Measurements from ENCODE around the gene OGFR. TPM values are rescaled to one million over a fixed set of nuclear protein-coding genes. Genes with fewer than 3 reads are reported as not detected.

Gene OGFR
- total RNA-seq, 1 experiment from 2014 or later, result 47.3 TPM

GRCh38 chr20:62855120-62855519 is 50.5 kb downstream of the OGFR start:
- peaks cover 13% of the 10 kb centered on the region for H3K36me3 ChIP-seq (ENCODE audit: control insufficient read depth, insufficient read depth, low read length)
- peaks cover 11% of the 10 kb centered on the region for H3K4me1 ChIP-seq (ENCODE audit: control insufficient read depth, insufficient read depth, low read length)
- intact Hi-C loops (cut with micrococcal nuclease; ENCODE audit: unreplicated experiment), result no loop called here
- H3K27ac ChIP-seq (ENCODE audit: low read length), result no peak overlapping the region
- no TSS peak for BruUV-seq (replicated peaks)
- ATAC-seq (no peak), DNase-seq (ENCODE audit: low read depth, low spot score) (no peak)
- ChIA-PET POLR2A (no interaction called here), CTCF (no interaction called here)
- TF ChIP-seq SIN3A (IDR thresholded peaks at IDR 0.05; ENCODE audit: borderline replicate concordance, insufficient read depth, low read depth, low read length), result no peak
- TF ChIP-seq CTCF (IDR thresholded peaks at IDR 0.05), result no peak
- no peak for TF ChIP-seq TCF7L2 (IDR thresholded peaks at IDR 0.05; ENCODE audit: low read depth, low read length)
- TF ChIP-seq POLR2AphosphoS5 (IDR thresholded peaks at IDR 0.05; ENCODE audit: low read depth, low read length), result no peak
- TF ChIP-seq REST (IDR thresholded peaks at IDR 0.05; ENCODE audit: insufficient read depth in 1 of 2, low read depth in 2 of 2, low read length in 1 of 2), result no peak
- H3K4me3 ChIP-seq (ENCODE audit: low read depth in 2 of 2, low read length in 2 of 2), result no peak overlapping the region
- no peaks in the 10 kb centered on the region for H3K9me3 ChIP-seq (ENCODE audit: control insufficient read depth, insufficient read depth, low read depth, low read length)
- in situ Hi-C loops (cut with HindIII; ENCODE audit: low pct_unique_long_range_greater_than_20kb, low sequenced_read_pairs), result no loop called here
- no peaks in the 10 kb centered on the region for H3K27me3 ChIP-seq (ENCODE audit: control insufficient read depth, insufficient read depth, low read length)

GRCh38 chr20:62856931-62857619 is 52.4 kb downstream of the OGFR start:
- TF ChIP-seq REST (IDR thresholded peaks at IDR 0.05; ENCODE audit: insufficient read depth in 1 of 2, low read depth in 2 of 2, low read length in 1 of 2), result no peak
- TF ChIP-seq CTCF (IDR thresholded peaks at IDR 0.05), result no peak
- TF ChIP-seq POLR2AphosphoS5 (IDR thresholded peaks at IDR 0.05; ENCODE audit: low read depth, low read length), result no peak
- TF ChIP-seq SIN3A (IDR thresholded peaks at IDR 0.05; ENCODE audit: borderline replicate concordance, insufficient read depth, low read depth, low read length), result no peak
- TF ChIP-seq TCF7L2 (IDR thresholded peaks at IDR 0.05; ENCODE audit: low read depth, low read length), result no peak
- in situ Hi-C loops (cut with HindIII; ENCODE audit: low pct_unique_long_range_greater_than_20kb, low sequenced_read_pairs) (no loop called here), intact Hi-C loops (cut with micrococcal nuclease; ENCODE audit: unreplicated experiment) (no loop called here)
- BruUV-seq (replicated peaks), result no TSS peak
- Histone ChIP-seq H3K27ac (ENCODE audit: low read length) (no peak overlapping the region), H3K27me3 (ENCODE audit: control insufficient read depth, insufficient read depth, low read length) (no peaks in the 10 kb centered on the region), H3K4me1 (ENCODE audit: control insufficient read depth, insufficient read depth, low read length) (peaks cover 12% of the 10 kb centered on the region), H3K9me3 (ENCODE audit: control insufficient read depth, insufficient read depth, low read depth, low read length) (no peaks in the 10 kb centered on the region), H3K4me3 (ENCODE audit: low read depth in 2 of 2, low read length in 2 of 2) (no peak overlapping the region), H3K36me3 (ENCODE audit: control insufficient read depth, insufficient read depth, low read length) (peaks cover 10% of the 10 kb centered on the region)
- DNase-seq (ENCODE audit: low read depth, low spot score) (no peak), ATAC-seq (no peak)
- ChIA-PET POLR2A (no interaction called here), CTCF (no interaction called here)
